HG02852 (cell line): ENCODE data around the gene NPAS1.
"Not testable (repeated sequence)": the region's sequence is repeated elsewhere in the genome, so short reads cannot be mapped to it uniquely, and the experiment has no call there.

Experiments used
- ATAC-seq: cut with Tn5 transposase; IDR thresholded peaks from one replicate; pipeline ENCODE4 v1.9.1; 2021; ENCODE audit warnings: mild to moderate bottlenecking, moderate library complexity; ENCODE audit not compliant: unreplicated experiment

Gene NPAS1

GRCh38 chr19:47044946-47045866 is 25.6 kb downstream of the NPAS1 start:
- ATAC-seq, result no peak

- ATAC-seq, result no peak
These were observed 26.3 kb downstream of the NPAS1 start for GRCh38 chr19:47045867-47046470.

GRCh38 chr19:47047272-47047762 is 27.7 kb downstream of the NPAS1 start:
- no peak for ATAC-seq

- peak; percentile 41 for ATAC-seq
These were observed 28.2 kb downstream of the NPAS1 start for GRCh38 chr19:47047763-47048405.

- no peak for ATAC-seq
These were observed 29.7 kb downstream of the NPAS1 start for GRCh38 chr19:47049307-47049700.

GRCh38 chr19:47050562-47050961 is 30.9 kb downstream of the NPAS1 start:
- not testable (repeated sequence) for ATAC-seq

- ATAC-seq, result no peak
These were observed 36.8 kb downstream of the NPAS1 start for GRCh38 chr19:47056411-47056810.

GRCh38 chr19:47057328-47057727 is 37.7 kb downstream of the NPAS1 start:
- no peak for ATAC-seq

GRCh38 chr19:47058621-47059022 is 39.0 kb downstream of the NPAS1 start:
- no peak for ATAC-seq

GRCh38 chr19:47063874-47064273 is 44.2 kb downstream of the NPAS1 start:
- no peak for ATAC-seq

GRCh38 chr19:47065242-47065641 is 45.6 kb downstream of the NPAS1 start:
- no peak for ATAC-seq

- ATAC-seq, result no peak
These were observed 47.0 kb downstream of the NPAS1 start for GRCh38 chr19:47066376-47067214.

GRCh38 chr19:47067215-47067847 is 47.7 kb downstream of the NPAS1 start:
- no peak for ATAC-seq

GRCh38 chr19:47068246-47068645 is 48.6 kb downstream of the NPAS1 start:
- ATAC-seq, result no peak

GRCh38 chr19:47068876-47069406 is 49.3 kb downstream of the NPAS1 start:
- no peak for ATAC-seq

GRCh38 chr19:47069795-47070194 is 50.2 kb downstream of the NPAS1 start:
- no peak for ATAC-seq

GRCh38 chr19:47070756-47071155 is 51.1 kb downstream of the NPAS1 start:
- no peak for ATAC-seq

GRCh38 chr19:47071731-47072130 is 52.1 kb downstream of the NPAS1 start:
- no peak for ATAC-seq

GRCh38 chr19:47072323-47072722 is 52.7 kb downstream of the NPAS1 start:
- ATAC-seq, result no peak

GRCh38 chr19:47073574-47073973 is 53.9 kb downstream of the NPAS1 start:
- no peak for ATAC-seq
